Hair follicle dermal papilla cell (primary cell): ENCODE measurements around the gene ARL14EP. TPM values are rescaled to one million over a fixed set of nuclear protein-coding genes. Genes with fewer than 3 reads are reported as not detected.

Experiments used
- total RNA-seq: library from RNA; depleted of rRNA; stranded (reverse); fragments of >200 nt; gene quantifications from 2 replicates; pipeline ENCODE4 v1.2.3, GENCODE V29; 2012

ARL14EP gene
- total RNA-seq, result 22.7 and 28.2 TPM in 2 replicates

GRCh38 chr11:30322826-30323710, at the start of gene ARL14EP:
Gene ARL14EP (plus strand): TSS chr11:30323104. CDS start chr11:30330949, 7,845 bp downstream.

Other genes starting within 250 kb of the ARL14EP start
- gene FSHB, start 92.1 kb upstream of the ARL14EP start, total RNA-seq, result not detected in 2 replicates